LNCaP clone FGC (cell line): ENCODE measurements around the gene SMPD3.
A peak's percentile ranks its signal among the peaks of the same experiment; 100 is the strongest.
"Not testable (repeated sequence)": the region's sequence is repeated elsewhere in the genome, so short reads cannot be mapped to it uniquely, and the experiment has no call there.

Experiments
- DNase-seq: peaks from one replicate; pipeline ENCODE4 v3.0.0-alpha.2; 2011; ENCODE audit warnings: low read depth
- H3K4me3 ChIP-seq: 2 replicates; pipeline ENCODE4 v1.5.1; 2011; ENCODE audit warnings: mild to moderate bottlenecking, low read depth, low read length, control low read depth
- TF ChIP-seq, protein P1 (sequence below): IDR thresholded peaks from 2 replicates; pipeline ENCODE4 v1.5.1; 2012; ENCODE audit warnings: mild to moderate bottlenecking; ENCODE audit not compliant: control insufficient read depth, insufficient read depth; ENCODE audit errors: extremely low read depth

SMPD3 gene

DNA sequence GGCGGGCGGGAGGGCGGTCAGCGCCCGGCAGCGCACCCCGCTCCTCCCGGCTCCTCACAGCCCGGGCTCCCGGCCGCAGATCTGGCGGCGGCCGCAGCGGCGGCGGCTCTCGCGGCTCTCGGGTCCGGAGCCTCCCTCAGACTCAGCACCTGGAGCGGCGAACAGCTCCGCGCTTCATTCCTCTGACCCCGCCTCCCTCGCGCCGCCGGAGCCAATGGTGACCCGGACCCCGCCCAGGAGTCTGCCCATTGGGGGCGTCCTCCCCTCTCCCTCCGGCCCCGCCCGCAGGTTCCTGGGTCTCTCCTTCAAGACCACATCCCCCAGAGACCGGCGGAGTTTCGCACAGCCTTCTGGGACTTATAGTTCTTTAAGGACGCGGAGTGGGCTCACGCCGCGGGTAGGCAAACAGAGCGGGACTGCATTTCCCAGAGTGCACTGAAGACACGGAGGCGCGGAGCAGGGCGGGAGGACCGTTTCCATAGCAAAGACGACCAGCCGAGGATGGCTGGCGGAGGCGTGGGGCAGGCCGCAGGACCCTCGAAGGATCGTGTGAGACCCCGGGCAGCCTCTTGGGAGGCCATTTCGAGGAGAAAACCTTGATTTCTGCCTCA, at the start of gene SMPD3:
Gene SMPD3 (minus strand): TSS at position 149 of the 611 bp plus-strand sequence. CDS start 76,327 bp downstream, outside the sequence.
- DNase-seq = peak; percentile 100
- H3K4me3 ChIP-seq = peak within 1 kb of the TSS; percentile 81
- TF ChIP-seq, protein P1, sequence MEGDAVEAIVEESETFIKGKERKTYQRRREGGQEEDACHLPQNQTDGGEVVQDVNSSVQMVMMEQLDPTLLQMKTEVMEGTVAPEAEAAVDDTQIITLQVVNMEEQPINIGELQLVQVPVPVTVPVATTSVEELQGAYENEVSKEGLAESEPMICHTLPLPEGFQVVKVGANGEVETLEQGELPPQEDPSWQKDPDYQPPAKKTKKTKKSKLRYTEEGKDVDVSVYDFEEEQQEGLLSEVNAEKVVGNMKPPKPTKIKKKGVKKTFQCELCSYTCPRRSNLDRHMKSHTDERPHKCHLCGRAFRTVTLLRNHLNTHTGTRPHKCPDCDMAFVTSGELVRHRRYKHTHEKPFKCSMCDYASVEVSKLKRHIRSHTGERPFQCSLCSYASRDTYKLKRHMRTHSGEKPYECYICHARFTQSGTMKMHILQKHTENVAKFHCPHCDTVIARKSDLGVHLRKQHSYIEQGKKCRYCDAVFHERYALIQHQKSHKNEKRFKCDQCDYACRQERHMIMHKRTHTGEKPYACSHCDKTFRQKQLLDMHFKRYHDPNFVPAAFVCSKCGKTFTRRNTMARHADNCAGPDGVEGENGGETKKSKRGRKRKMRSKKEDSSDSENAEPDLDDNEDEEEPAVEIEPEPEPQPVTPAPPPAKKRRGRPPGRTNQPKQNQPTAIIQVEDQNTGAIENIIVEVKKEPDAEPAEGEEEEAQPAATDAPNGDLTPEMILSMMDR = 0 out of 2 replicates have a peak, but pooled peaks have one; percentile 4

DNA sequence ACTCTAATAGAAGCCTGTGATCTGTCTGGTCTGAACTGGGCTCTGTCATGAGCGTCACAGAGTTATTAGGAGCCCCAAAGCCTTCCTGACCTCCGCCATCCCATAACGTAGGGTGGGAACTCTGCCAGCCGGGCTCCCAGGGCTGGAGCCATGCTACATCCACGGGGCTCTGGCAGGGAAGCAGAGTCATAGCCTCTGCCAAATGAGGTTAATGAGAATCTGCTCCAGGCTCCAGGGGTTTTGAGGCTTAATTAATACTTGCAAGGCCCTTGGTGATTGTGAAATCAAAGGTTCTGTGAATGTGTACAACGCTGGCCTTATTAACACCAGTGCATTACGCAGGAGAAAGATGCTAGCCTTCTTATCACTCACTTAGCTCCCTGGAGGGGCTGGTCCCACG, 48.4 kb upstream of the SMPD3 start:
- TF ChIP-seq, protein P1 = no peak
- DNase-seq = no peak
- no peak overlapping the region for H3K4me3 ChIP-seq

DNA sequence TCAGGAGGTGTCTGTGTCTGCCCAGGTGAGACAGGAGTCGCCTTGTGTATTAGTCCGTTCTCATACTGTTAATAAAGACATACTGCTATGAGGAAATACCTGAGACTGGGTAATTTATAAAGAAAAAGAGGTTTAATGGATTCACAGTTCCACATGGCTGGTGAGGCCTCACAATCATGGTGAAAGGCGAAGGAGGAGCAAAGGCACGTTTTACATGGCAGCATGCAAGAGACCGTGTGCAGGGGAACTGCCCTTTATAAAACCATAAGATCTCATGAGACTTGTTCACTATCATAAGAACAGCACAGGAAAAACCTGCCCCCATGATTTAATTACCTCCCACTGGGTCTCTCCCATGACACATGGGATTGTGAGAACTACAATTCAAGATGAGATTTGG, 46.0 kb upstream of the SMPD3 start:
- DNase-seq = not testable (repeated sequence)

DNA sequence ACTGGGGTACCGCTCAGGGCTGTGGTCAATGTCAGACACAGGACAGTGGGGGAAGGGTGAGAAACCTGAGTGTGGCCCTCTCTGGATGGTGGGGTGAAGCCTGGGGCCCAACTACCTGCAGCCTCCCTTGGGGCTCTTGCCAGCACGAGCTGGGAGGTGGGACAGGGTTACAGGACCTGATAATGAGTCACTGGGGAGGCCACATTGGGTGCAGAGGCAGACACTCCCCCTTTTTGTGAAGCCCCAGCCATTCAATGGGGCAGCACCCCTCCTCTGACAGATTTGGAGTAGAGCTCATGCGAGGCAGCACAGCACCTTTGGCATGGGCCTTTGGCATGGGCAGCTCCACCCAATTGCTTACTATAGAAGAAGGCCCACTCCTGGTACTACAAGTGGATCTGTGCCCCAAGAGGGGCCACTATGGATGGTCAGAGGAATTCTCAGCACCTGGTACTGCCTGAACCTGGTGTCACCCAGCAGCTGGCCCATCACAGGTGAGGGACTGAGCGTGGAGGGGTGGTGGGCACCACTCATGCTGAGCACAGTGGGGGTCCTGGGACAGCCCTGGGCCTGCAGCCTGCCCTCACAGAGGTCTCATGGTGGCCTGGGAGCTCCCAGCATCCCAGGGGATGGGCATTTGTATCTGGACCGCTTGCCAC, 45.2 kb upstream of the SMPD3 start:
- no peak overlapping the region for H3K4me3 ChIP-seq
- DNase-seq = no peak
- TF ChIP-seq, protein P1 = no peak

More for the DNA sequence above, 46.0 kb upstream of the SMPD3 start:
- not testable (repeated sequence) for H3K4me3 ChIP-seq

DNA sequence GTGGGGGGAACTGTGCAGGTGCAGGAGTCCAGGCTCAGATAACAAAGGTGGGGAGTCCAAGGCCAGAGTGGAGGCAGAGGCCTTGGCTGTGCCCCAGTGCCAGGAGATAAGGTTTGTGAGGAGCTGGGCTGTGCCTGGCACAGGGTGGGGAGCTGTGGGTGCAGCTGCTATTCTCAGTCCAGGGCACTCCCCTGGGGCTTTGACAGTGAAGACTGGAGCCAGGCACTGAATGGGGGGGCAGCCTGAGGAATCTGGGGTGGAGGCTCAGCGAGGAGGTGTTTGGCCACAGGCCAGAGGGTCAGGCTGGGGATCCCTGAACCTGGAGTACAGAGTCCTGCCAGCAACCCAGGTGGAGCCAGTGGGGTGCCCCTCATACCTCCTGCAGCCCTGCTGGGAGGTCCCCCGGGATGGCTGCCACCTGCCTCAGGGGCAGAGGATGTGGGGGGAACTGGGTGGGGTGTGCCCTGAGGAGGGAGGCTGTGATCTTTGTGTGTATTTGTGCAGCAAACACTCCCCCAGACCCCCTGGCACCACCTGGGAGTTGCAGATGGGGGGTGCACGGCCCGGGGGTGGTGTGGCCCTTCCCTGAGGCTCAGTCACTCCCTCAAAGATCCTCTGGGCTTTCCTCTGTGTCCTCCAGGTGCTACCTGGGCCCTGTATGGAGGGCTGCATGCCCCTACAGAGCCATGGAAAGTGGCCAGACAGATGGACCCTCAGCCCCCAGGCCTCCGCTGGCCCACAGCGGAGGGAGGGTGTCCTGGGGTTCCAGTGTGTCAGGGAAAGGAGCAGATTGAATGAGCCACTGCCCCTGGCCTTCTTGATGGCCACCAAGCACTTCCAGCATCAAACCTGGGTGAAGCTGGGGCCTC, 44.5 kb upstream of the SMPD3 start:
- no peak for DNase-seq
- no peak overlapping the region for H3K4me3 ChIP-seq
- TF ChIP-seq, protein P1 = no peak

DNA sequence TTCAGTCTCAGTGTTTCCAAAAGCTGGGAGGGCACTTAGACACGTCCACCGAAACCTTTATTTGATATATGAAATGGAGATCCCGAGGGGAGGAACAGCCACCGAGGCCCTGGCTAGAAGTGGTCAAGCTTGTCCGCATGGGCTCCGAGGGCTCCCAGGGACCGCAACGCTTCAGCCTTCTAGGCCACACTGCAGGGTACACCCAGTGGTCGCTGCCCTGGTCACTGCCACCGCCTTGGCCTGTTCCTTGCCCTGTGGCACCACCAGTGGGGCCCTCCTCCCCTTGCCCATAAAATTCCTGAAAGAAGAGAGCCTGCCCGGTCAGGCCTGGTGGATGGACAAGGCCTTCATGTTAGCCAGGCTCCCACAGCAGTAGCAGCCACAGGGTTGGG, 43.8 kb upstream of the SMPD3 start:
- H3K4me3 ChIP-seq = no peak overlapping the region
- TF ChIP-seq, protein P1 = no peak
- no peak for DNase-seq

DNA sequence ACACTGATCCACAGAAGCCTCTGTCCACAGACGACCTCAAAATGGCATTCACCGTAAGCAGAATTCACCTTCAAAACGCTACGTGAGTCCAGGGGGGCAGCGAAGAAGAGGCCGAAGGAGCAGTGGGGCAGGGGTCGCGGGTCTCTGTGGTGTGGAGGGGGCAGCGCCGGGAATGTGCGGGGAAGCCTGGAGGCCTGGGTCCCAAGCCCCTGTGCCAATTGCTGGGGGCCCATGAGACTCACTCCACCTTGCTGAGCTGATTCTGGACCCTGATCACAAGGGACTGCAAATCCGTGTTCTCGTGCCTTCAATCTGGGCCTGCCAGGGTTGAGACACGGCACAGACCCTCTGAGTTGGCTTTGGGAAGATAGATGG, 43.3 kb upstream of the SMPD3 start:
- TF ChIP-seq, protein P1 = no peak
- H3K4me3 ChIP-seq = no peak overlapping the region
- DNase-seq = no peak
